GM12874 (cell line): Measurements from ENCODE around the gene CDK6.

Source experiments
- TF ChIP-seq, protein P1 (sequence below): IDR thresholded peaks from 2 replicates; pipeline ENCODE4 v1.5.1; 2011; ENCODE audit warnings: low read depth, mild to moderate bottlenecking, control low read depth, low read length, moderate library complexity; ENCODE audit not compliant: insufficient read depth

CDK6 gene

DNA sequence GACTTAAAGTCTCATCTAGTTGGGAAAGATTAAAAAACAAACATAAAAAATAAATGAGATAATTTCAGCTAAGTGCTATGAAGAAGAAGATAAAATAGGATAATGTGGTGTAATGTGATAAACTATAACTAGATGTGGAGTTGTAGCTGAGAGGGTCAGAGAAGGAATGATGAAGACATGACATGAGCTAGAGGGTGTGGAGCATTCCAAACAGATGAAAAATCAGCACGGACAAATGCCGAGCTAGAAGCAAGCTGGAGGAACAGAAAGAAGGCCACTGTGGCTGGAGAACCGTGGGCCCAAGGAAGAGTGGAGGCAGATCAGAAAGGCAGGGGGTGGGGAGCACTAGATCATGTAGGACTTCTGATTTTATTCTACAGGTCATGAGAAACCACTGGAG, 70.6 kb downstream of the CDK6 start:
- TF ChIP-seq, protein P1, sequence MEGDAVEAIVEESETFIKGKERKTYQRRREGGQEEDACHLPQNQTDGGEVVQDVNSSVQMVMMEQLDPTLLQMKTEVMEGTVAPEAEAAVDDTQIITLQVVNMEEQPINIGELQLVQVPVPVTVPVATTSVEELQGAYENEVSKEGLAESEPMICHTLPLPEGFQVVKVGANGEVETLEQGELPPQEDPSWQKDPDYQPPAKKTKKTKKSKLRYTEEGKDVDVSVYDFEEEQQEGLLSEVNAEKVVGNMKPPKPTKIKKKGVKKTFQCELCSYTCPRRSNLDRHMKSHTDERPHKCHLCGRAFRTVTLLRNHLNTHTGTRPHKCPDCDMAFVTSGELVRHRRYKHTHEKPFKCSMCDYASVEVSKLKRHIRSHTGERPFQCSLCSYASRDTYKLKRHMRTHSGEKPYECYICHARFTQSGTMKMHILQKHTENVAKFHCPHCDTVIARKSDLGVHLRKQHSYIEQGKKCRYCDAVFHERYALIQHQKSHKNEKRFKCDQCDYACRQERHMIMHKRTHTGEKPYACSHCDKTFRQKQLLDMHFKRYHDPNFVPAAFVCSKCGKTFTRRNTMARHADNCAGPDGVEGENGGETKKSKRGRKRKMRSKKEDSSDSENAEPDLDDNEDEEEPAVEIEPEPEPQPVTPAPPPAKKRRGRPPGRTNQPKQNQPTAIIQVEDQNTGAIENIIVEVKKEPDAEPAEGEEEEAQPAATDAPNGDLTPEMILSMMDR = no peak

DNA sequence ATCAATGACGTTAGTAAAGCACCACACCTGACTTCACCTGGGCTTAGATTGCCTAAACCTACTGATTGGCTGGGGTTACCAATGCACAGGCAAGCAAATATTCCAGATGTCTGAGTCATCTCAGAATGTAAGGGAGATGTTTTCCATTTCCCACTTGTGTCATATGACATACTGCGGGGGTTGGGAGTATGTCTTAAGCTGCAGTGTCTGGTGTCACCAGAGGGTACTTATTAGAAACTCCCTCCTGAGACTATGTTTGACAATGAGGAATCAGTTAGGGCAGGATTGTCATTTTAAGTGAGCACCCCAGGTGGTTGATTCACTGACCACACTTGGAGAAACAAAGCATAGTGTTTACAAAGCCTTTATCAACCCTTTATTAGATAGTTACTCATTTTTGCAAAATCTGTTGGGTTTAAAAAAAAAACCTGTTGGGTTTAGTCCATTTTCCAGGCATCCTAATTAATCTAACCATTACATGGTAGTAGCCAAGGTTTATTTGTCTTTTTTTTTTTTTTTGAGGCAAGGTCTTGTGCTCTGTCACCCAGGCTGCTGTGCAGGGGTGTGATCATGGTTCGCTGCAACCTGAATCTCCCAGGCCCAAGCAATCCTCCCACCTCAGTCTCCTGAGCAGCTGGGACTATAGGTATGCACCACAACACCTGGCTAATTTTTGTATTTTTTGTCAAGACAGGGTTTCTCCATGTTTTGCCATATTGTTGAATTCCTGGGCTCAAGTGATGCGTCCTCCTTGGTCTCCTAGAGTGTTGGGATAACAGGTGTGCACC, 72.5 kb downstream of the CDK6 start:
- TF ChIP-seq, protein P1 = no peak

DNA sequence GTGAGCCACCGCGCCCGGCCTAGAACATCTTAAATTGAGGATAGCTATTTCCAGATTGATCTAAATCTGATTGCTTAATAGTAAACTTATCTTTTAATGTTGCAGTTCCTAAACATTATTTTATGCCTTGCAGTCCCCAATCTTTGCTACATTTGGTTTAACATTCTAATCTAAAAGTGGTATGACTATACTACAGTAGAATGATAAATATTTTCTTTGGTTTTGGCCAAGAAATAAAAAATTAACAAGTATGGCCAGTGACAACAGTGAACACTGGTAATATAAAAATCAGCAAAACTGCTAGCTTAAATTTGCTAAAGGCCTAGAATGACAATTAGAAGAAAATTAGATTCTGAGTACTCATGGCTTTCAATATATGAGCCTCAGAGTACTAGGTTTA, 73.5 kb downstream of the CDK6 start:
- TF ChIP-seq, protein P1 = no peak

DNA sequence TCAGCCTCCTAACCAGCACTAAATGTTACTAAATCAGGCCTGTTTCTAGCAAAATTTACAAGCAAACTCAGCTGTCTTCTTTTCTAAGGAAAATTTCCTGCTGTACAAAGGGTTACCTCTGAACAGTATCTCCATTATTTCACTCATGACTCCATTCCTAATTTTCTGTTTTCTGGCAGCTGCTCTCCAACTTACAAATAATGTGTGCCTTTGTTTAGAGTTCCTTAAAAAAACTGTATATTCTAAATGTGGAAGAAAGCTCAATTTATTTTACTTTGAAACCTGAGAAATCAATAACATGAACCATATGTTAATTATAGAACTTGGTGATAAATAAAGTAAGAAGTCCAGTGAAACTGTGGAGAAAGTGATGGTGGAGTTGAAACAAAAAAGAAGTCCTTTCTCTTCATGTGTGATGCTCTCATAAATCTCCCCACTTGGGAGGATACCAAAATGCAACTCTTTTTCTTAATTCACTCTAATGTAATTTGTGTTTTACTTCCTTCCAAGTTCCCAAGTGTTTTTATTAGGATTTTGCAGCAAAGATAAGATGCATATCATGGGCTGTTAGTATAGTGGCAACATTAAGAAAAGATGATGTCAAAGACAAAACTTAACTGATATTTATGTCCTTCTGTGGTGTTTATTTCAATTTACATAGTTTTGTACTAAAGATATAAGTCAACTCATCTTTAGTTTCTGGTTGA, 74.8 kb downstream of the CDK6 start:
- TF ChIP-seq, protein P1 = no peak

DNA sequence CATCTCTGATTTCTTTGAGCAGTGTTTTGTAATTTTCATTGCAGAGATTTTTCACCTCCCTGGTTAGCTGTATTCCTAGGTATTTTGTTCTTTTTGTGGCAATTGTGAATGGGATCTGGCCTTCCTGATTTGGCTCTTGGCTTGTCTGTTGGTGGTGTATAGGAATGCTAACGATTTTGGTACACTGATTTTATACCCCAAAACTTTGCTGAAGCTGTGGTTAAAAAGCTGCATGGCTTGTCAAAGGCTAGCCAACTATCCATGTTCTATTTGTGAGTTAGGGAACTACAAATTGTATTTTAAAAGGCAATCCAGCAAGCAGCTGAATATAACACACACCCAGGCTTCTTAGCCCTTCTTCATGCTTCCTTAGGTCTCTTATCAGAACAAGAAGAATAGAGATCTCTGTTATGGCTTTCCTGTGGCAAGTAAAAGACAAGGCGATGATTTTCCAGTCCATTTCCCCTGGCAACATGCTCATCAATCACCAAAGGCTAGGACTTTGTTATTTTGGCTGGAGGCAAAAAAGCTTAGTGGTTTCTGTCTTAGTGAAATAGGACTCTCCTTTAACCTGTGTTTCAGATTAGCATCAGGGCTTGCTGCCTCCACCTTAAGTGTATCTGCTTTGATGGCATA, 77.5 kb downstream of the CDK6 start:
- TF ChIP-seq, protein P1 = no peak

DNA sequence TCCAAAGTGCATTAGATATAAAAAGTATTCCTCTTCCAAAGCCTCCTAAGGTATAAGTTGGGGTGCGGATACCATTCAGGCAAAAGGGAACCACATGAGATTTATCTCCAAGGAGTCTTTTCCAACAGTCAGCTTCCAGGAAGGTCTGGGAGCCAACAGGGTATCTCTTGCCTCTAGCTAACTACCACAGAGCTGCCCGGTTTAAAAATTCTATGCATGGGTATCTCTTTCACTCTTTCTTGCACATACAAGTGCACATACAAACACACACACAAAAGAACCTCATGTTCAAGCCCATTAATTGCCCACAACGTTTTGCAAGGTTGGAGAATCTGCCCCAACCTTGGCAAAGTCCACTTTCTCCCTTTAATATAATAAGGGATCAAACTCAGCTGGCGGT, 80.7 kb downstream of the CDK6 start:
- TF ChIP-seq, protein P1 = no peak

DNA sequence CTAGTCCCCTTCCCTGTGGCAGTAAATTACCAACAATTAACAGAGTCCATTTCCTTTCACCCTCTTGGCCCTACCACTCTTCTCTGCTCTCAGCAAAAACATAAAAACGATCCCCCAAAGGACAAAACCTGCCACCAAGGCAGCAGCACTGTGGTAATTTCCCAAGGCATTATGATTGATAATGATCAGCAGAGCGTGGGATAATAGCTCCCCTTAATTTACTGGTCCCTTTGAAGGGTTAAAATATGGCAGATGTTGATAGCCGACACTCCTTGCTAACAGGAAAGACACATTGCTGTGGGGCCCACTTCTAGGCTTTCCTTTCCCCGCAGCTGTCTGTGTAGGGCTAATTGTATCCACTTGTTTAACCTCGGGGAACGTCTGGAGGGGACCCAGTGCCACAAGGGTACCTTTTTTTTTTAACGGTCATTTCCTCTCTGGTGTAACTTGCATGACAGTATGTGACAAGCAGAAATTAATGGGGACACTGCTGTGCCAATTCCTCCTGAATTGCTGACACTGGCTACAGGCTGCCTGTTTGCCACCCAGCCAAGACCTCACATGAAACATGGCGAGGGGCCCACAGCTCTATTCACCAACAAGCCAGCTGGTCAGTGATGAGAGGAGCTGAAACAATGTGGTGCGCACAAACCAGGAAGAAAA, 81.3 kb downstream of the CDK6 start:
- TF ChIP-seq, protein P1 = no peak
